Measurements from ENCODE around the gene GMIP. TPM values are rescaled to one million over a fixed set of nuclear protein-coding genes. Genes with fewer than 3 reads are reported as not detected.
"Not testable (repeated sequence)": the region's sequence is repeated elsewhere in the genome, so short reads cannot be mapped to it uniquely, and the experiment has no call there.

The GMIP gene
- total RNA-seq, 4 donors from 2014 or later, result 10.1 to 14.4 (median 13.4) TPM

- TF ChIP-seq POLR2AphosphoS5 (IDR thresholded peaks at IDR 0.05), result no peak
- TF ChIP-seq EP300 (IDR thresholded peaks at IDR 0.05), result no peak
- TF ChIP-seq, protein P1, sequence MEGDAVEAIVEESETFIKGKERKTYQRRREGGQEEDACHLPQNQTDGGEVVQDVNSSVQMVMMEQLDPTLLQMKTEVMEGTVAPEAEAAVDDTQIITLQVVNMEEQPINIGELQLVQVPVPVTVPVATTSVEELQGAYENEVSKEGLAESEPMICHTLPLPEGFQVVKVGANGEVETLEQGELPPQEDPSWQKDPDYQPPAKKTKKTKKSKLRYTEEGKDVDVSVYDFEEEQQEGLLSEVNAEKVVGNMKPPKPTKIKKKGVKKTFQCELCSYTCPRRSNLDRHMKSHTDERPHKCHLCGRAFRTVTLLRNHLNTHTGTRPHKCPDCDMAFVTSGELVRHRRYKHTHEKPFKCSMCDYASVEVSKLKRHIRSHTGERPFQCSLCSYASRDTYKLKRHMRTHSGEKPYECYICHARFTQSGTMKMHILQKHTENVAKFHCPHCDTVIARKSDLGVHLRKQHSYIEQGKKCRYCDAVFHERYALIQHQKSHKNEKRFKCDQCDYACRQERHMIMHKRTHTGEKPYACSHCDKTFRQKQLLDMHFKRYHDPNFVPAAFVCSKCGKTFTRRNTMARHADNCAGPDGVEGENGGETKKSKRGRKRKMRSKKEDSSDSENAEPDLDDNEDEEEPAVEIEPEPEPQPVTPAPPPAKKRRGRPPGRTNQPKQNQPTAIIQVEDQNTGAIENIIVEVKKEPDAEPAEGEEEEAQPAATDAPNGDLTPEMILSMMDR (IDR thresholded peaks at IDR 0.05), result no peak
- TF ChIP-seq POLR2A (IDR thresholded peaks at IDR 0.05), result no peak
- no peak overlapping the region for H3K27ac ChIP-seq
- WGBS, result 69% methylated on average over 1 of the region's 1 CpG
- H3K36me3 ChIP-seq, result no peaks in the 10 kb centered on the region
- peaks cover 28% of the 10 kb centered on the region for H3K4me1 ChIP-seq
- no peak for DNase-seq (ENCODE audit: low spot score in 2 of 2)
- H3K9me3 ChIP-seq, result no peaks in the 10 kb centered on the region
- no peaks in the 10 kb centered on the region for H3K27me3 ChIP-seq
- no peak overlapping the region for H3K4me3 ChIP-seq
Measured at GRCh38 chr19:19600793-19601330, 42.6 kb downstream of the GMIP start.

- 94% methylated on average over 20 of the region's 20 CpGs for WGBS
- peak overlapping the region; percentile 52 for H3K27ac ChIP-seq
- DNase-seq (ENCODE audit: low spot score in 2 of 2); H3K9me3 ChIP-seq; H3K36me3 ChIP-seq; H3K27me3 ChIP-seq; H3K4me3 ChIP-seq: not testable (repeated sequence)
- H3K4me1 ChIP-seq, result peaks cover 43% of the 10 kb centered on the region
Measured at GRCh38 chr19:19598728-19599451, 44.6 kb downstream of the GMIP start.

DNA sequence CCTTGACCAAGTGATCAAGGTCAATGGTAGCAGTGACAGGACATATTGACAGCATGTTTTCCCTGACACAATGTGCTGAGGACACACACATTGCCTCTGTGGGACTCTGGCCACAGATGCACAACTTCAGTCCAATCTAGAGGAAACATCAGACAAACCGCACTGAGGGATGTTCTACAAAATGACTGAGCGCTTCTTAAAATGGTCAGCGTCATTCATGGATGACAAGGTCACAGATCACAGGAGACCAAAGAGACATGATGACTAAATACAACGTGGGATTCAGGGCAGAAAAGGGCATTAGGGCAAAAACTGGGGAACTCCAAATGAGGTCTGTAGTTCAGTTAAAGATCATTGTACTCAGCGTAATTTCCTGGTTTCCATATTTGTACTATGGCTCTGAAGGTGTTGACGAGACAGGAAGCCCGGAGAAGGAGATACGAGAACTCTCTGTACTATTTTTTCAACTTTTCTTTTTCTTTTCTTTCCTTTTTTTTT is 45.6 kb downstream of the GMIP start:
- H3K27me3 ChIP-seq, result no peaks in the 10 kb centered on the region
- no peaks in the 10 kb centered on the region for H3K36me3 ChIP-seq
- no peaks in the 10 kb centered on the region for H3K9me3 ChIP-seq
- H3K4me1 ChIP-seq, result peaks cover 39% of the 10 kb centered on the region
- DNase-seq (ENCODE audit: low spot score in 2 of 2), result no peak
- 78% methylated on average over 8 of the region's 8 CpGs for WGBS
- no peak overlapping the region for H3K27ac ChIP-seq
- TF ChIP-seq EP300 (IDR thresholded peaks at IDR 0.05) (no peak), POLR2AphosphoS5 (IDR thresholded peaks at IDR 0.05) (no peak), POLR2A (IDR thresholded peaks at IDR 0.05) (no peak)
- TF ChIP-seq, protein P1 (IDR thresholded peaks at IDR 0.05), result no peak
- H3K4me3 ChIP-seq, result no peak overlapping the region

GRCh38 chr19:19595171-19595701 is 48.2 kb downstream of the GMIP start:
- Histone ChIP-seq H3K9me3 (no peaks in the 10 kb centered on the region), H3K27ac (peak overlapping the region; percentile 21), H3K4me3 (no peak overlapping the region), H3K27me3 (no peaks in the 10 kb centered on the region), H3K36me3 (no peaks in the 10 kb centered on the region), H3K4me1 (peaks cover 50% of the 10 kb centered on the region)
- 49% methylated on average over 8 of the region's 8 CpGs for WGBS
- TF ChIP-seq EP300 (IDR thresholded peaks at IDR 0.05), result no peak
- peak in 1 of 3 donors; percentile 40 for TF ChIP-seq POLR2AphosphoS5 (IDR thresholded peaks at IDR 0.05)
- TF ChIP-seq, protein P1 (IDR thresholded peaks at IDR 0.05), result no peak
- DNase-seq (ENCODE audit: low spot score in 2 of 2), result no peak

- no peaks in the 10 kb centered on the region for H3K27me3 ChIP-seq
- WGBS, result 78% methylated on average over 4 of the region's 4 CpGs
- TF ChIP-seq POLR2AphosphoS5 (IDR thresholded peaks at IDR 0.05), result no peak
- TF ChIP-seq, protein P1 (IDR thresholded peaks at IDR 0.05), result no peak
- no peak for TF ChIP-seq POLR2A (IDR thresholded peaks at IDR 0.05)
- no peak for TF ChIP-seq EP300 (IDR thresholded peaks at IDR 0.05)
- no peak for DNase-seq (ENCODE audit: low spot score in 2 of 2)
- H3K9me3 ChIP-seq, result no peaks in the 10 kb centered on the region
- H3K4me3 ChIP-seq, result no peak overlapping the region
- no peaks in the 10 kb centered on the region for H3K36me3 ChIP-seq
- peaks cover 56% of the 10 kb centered on the region for H3K4me1 ChIP-seq
- H3K27ac ChIP-seq, result peak overlapping the region; percentile 21
Measured at GRCh38 chr19:19594381-19594780, 49.1 kb downstream of the GMIP start.
